Measurements from ENCODE around the gene KCNH8. TPM values are rescaled to one million over a fixed set of nuclear protein-coding genes. Genes with fewer than 3 reads are reported as not detected.

KCNH8 gene
- total and polyA plus RNA-seq, 3 donors from 2014 or later, result 2.0 to 8.9 (median 7.1) TPM

- intact Hi-C loops (cut with DNase I; ENCODE audit: low total_unique reads), result no loop called here
- Histone ChIP-seq H3K4me1 (no peaks in the 10 kb centered on the region), H3K27ac (no peak overlapping the region), H3K9me3 (no peaks in the 10 kb centered on the region), H3K4me3 (no peak overlapping the region), H3K36me3 (ENCODE audit: low read depth, missing control alignments) (no peaks in the 10 kb centered on the region), H3K27me3 (no peaks in the 10 kb centered on the region)
- no peak for TF ChIP-seq POLR2A (IDR thresholded peaks at IDR 0.05)
- TF ChIP-seq CTCF (IDR thresholded peaks at IDR 0.05), result peak in 2 of 3 experiments; percentile 10 to 66
- 43% methylated on average over 5 of the region's 5 CpGs for WGBS, 2 donors
- DNase-seq, result peak; percentile 17
These were observed 200.7 kb downstream of the KCNH8 start for GRCh38 chr3:19348941-19349564.

GRCh38 chr3:19357947-19358346 lies 209.6 kb downstream of the KCNH8 start:
- Histone ChIP-seq H3K36me3 (ENCODE audit: low read depth, missing control alignments) (no peaks in the 10 kb centered on the region), H3K27ac (no peak overlapping the region), H3K4me3 (no peak overlapping the region), H3K4me1 (no peaks in the 10 kb centered on the region), H3K27me3 (no peaks in the 10 kb centered on the region), H3K9me3 (no peaks in the 10 kb centered on the region)
- no peak for DNase-seq
- intact Hi-C loops (cut with DNase I; ENCODE audit: low total_unique reads), result no loop called here
- no peak for TF ChIP-seq CTCF (IDR thresholded peaks at IDR 0.05)
- TF ChIP-seq POLR2A (IDR thresholded peaks at IDR 0.05), result no peak
- WGBS, 2 donors, result 94 to 97% methylated on average over 1 of the region's 1 CpG

- WGBS, 2 donors, result 50 to 89% methylated on average over 1 of the region's 1 CpG
- intact Hi-C loops (cut with DNase I; ENCODE audit: low total_unique reads), result no loop called here
- TF ChIP-seq CTCF (IDR thresholded peaks at IDR 0.05), result no peak
- TF ChIP-seq POLR2A (IDR thresholded peaks at IDR 0.05), result no peak
- Histone ChIP-seq H3K27ac (no peak overlapping the region), H3K27me3 (no peaks in the 10 kb centered on the region), H3K4me1 (no peaks in the 10 kb centered on the region), H3K4me3 (no peak overlapping the region), H3K36me3 (ENCODE audit: low read depth, missing control alignments) (no peaks in the 10 kb centered on the region), H3K9me3 (no peaks in the 10 kb centered on the region)
- no peak for DNase-seq
These were observed 214.8 kb downstream of the KCNH8 start for GRCh38 chr3:19363071-19363470.

GRCh38 chr3:19364148-19364547 lies 215.8 kb downstream of the KCNH8 start:
- TF ChIP-seq POLR2A (IDR thresholded peaks at IDR 0.05) (no peak), CTCF (IDR thresholded peaks at IDR 0.05) (no peak)
- H3K9me3 ChIP-seq, result no peaks in the 10 kb centered on the region
- no peaks in the 10 kb centered on the region for H3K4me1 ChIP-seq
- H3K36me3 ChIP-seq (ENCODE audit: low read depth, missing control alignments), result no peaks in the 10 kb centered on the region
- H3K27me3 ChIP-seq, result no peaks in the 10 kb centered on the region
- no peak overlapping the region for H3K4me3 ChIP-seq
- 90 to 92% methylated on average over 8 of the region's 8 CpGs for WGBS, 2 donors
- no peak for DNase-seq
- intact Hi-C loops (cut with DNase I; ENCODE audit: low total_unique reads), result no loop called here
- H3K27ac ChIP-seq, result no peak overlapping the region

- H3K36me3 ChIP-seq (ENCODE audit: low read depth, missing control alignments), result no peaks in the 10 kb centered on the region
- no peaks in the 10 kb centered on the region for H3K9me3 ChIP-seq
- intact Hi-C loops (cut with DNase I; ENCODE audit: low total_unique reads), result no loop called here
- DNase-seq, result no peak
- no peaks in the 10 kb centered on the region for H3K27me3 ChIP-seq
- H3K27ac ChIP-seq, result no peak overlapping the region
- 79 to 81% methylated on average over 6 of the region's 6 CpGs for WGBS, 2 donors
- H3K4me1 ChIP-seq, result no peaks in the 10 kb centered on the region
- TF ChIP-seq POLR2A (IDR thresholded peaks at IDR 0.05) (no peak), CTCF (IDR thresholded peaks at IDR 0.05) (no peak)
- H3K4me3 ChIP-seq, result no peak overlapping the region
These were observed 217.2 kb downstream of the KCNH8 start for GRCh38 chr3:19365471-19365870.
